HG02981 (cell line): ENCODE data around the gene TMEM167A.

ENCODE experiments used
- ATAC-seq: cut with Tn5 transposase; IDR thresholded peaks from one replicate; pipeline ENCODE4 v1.9.1; 2021; ENCODE audit warnings: mild to moderate bottlenecking, moderate library complexity; ENCODE audit not compliant: unreplicated experiment

The TMEM167A gene

GRCh38 chr5:83036991-83037575 is 40.1 kb downstream of the TMEM167A start:
- no peak for ATAC-seq

GRCh38 chr5:83035373-83036100 is 41.7 kb downstream of the TMEM167A start:
- no peak for ATAC-seq

DNA sequence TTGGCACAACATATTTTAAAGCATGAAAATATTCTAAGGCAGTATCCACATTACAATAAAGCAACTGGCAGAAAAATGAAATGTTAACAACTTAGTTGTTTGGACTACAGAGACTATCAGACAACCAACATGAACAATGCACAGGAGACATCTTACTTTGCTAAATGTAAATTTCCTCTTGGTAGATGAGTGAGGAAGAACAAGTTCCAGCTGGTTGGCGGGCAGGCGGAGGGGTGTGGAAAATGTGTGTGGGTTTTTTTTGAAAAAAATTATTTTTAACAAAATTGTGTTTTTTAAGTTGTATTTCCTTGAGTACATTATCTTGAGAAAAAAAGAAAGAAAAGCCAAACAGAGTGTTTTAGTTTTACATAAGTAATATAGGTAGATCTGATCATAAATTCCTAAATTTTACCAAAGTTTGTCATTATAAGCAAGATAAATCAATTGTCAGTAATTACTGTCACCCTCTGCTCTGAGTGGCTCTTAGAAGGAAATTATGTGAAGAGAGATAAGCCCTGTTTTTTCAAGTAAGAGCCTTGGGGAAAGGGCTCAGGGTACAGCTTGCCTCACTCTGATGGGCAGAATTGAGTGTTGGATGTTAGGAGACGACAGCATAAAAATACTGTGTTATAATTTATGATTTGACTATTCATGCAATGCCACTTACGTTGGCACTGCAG is 42.5 kb downstream of the TMEM167A start:
- no peak for ATAC-seq

GRCh38 chr5:83034036-83034435 is 43.2 kb downstream of the TMEM167A start:
- ATAC-seq = no peak

- no peak for ATAC-seq
These were observed 45.8 kb downstream of the TMEM167A start for GRCh38 chr5:83031381-83031780.

DNA sequence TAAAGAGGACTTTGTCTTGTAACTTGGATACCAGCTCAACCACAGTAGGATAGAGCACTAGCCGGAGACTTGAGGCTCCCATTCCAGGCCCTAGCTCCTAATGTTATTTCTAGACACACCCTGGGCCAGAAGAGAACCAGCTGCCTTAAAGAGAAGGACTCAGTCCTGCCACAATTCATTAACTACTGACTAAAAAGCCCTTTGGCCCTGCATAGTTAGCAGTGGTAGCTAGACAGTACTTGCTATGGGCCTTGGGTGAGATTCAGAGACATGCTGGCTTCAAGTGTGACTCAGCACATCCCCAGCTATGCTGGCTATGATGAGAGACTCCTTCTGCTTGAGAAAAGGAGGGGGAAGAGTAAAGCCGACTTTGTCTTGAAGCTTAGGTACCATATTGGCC is 47.3 kb downstream of the TMEM167A start:
- no peak for ATAC-seq

GRCh38 chr5:83026930-83027687 is 50.1 kb downstream of the TMEM167A start:
- peak; percentile 91 for ATAC-seq

DNA sequence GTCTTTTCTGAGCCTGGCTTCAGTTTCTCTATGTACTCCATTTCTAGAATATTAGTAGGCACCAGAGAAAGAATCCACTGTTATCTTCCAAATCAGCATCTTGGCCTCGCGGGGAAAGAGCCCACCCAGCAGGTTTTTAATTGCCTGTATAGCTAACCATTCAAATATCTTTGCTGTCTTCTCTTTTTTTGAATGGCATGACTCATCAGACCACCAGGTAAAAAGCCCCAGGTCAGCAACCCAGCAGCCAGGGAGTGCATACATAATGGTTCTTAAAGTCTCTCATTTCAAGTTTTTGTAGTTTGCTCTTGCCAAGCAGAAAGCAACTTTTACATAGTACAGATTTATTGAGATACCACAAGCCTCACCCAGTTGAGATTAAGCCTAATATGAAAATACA is 50.7 kb downstream of the TMEM167A start:
- ATAC-seq = peak; percentile 41

- ATAC-seq = no peak
These were observed 51.3 kb downstream of the TMEM167A start for GRCh38 chr5:83025690-83026478.

- no peak for ATAC-seq
These were observed 54.9 kb downstream of the TMEM167A start for GRCh38 chr5:83022334-83022733.

DNA sequence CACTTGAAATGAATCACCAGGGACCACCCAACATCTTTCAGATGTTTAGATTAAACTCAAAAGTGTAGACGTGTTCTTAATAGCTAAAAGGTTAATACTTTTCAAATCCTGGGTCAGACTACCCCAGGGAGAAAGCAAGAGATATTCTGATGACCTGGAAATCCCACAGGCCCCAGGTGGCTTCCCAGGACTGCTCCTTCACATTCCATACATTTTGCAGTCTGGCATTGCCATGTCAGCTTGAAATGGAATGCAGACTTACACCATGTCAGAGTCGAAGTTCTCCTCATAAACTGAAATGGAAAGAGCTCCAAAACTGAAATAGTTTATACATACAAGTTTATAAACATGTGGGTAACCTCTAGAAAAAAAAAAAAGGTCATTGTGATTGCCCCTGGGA is 61.5 kb downstream of the TMEM167A start:
- ATAC-seq = no peak

GRCh38 chr5:83011985-83012384 is 65.2 kb downstream of the TMEM167A start:
- peak; percentile 100 for ATAC-seq

- ATAC-seq = no peak
These were observed 67.8 kb downstream of the TMEM167A start for GRCh38 chr5:83009408-83009807.

DNA sequence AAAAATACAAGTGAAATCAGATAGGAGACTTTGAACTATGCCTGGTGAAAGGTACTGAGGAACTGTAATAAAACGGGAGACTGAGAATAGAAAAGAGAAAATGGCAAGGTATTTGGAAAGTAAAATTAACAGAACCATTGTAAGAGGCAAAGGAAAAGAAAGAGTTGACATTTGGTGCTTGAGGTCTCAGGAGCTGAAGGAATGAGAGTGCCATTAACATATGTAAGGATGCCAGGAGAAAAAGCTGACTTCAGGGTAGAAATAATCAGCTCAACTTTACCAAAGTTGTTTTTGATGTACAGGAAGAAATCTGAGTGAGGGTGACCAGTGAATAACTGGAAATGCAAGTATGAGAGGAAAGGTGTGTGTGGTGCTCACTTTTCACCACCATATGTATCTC is 69.4 kb downstream of the TMEM167A start:
- ATAC-seq = no peak

DNA sequence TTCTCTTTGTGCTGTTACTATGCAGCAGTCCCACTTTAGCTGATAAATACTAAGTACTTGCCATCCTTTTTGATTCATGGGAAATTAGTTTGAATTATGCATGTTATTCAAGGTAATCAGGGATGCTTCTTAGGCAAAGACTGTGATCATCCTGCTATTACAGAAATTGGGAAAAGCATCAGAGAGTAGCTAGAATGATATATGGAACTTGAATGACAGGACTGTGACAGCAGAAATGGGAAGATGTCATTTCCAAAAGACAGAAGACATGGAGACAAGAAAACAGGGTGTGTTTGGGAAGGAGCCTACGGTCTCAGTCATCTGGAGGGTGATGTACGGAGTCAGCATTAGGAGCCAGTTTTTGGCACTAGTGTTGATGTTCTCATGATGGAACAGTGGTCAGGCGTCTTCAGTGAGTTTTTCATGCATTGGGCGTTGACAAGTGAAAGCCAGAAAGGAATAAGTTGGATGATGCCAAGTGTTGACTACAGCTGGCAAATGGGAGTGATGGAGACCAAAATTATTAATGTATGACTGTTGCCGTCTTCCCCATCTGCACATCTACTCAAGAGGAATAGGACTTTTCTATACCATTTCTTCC is 70.4 kb downstream of the TMEM167A start:
- no peak for ATAC-seq

DNA sequence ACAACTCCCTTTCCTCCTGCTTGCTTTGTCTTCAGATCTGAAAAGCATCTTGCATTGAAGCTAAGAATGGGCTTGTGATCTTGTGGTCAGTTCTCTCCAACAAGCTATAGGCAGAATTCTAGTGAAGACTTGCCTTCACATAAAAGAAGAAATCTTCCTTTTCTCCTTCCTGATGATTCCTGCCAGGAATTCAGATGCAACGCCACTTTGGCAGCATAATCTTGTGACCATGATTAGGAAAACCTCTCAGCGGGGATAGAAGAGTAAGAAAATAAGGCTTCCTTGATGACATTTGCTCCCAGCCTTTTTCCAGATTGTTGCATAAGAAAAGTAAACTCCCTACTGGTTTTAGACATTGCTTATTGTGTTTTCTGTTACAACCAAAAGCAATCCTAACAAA is 73.4 kb downstream of the TMEM167A start:
- no peak for ATAC-seq
